ENCODE measurements around the gene NEK1.
"Not testable (repeated sequence)": the region's sequence is repeated elsewhere in the genome, so short reads cannot be mapped to it uniquely, and the experiment has no call there.

Gene NEK1

DNA sequence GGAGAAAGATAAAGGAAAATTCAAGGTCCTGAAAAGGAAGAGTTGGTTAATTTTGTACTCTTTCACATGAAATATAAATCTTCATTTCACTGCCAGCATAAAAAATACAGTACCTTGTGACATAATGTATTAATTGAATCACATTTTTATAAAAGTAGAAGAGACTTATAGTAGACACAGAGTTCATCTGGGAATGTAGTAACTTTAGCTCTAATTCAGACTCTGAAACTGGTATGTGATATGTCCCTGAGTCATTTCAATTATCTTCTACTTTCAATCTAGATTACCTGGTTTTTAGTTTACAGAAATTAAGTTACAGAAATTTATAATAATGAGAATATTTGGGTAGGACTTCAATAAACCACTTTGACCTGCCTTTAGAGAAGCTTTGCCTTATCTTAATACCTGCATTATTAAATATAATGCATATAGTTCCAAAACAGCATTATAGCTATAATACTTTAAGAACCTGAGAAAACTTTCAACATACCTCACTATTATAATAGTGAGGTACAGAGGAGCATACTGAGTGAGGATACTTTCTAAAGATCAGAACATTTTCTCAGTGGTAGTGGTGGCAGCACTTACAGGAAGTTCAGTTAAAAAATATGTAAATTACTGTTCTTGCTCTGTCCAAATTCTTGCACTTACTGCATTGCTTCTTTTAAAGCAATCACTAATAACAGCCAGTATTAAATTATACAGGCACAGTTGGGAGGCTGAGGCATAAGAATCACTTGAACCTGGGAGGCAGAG, 11.2 kb downstream of the NEK1 start:
- no peak for DNase-seq

DNA sequence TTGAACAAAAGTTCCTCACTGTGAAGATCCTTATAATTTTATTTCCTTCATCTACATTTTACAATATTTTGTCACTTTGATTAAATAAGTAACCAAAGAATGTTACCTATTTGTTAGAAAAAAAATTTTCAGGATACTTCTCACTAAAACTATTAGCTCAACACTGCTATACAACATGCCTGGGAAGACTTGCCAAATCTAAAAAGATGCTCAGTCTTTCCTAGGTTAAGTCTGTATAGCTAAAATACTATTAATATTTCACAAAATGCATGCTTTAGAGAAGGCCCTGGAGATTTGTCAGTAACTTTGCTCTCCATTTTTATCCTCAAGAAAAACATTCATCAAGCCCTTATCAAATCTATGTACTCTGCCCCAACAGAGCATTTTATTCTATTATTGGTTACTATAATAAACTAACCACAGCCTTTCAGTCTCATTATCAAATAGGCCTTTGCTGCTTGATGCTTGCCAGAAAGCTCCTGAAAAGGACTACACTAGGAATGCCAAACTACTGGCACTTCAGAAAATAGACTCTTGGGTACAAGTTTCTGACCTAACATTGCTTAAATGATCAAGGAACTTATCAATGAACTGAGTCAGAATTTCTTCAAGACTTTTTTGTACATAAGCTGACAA, 17.7 kb downstream of the NEK1 start:
- DNase-seq, result no peak

DNA sequence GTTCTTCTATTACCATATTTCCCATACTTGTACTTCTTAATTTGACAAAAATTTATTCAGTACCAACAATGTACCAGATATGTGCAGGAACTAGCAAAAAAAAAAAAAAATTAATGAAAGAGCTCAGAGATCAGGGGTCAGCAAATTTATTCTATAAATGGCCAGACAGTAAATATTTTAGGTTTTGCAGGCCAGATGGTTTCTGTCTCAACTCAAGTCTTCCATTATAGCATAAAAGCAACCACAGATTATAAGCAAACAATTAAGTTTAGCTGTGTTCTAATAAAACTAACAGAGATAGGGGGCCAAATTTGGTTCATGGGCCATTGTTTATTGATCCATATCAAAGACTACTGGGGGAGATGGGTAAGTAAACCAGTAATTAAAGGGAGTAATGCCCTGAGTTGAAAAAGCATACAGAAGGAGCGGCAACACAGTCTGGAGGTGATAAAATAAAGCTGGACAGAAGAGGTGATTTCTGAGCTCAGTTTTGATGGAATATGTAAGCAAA, 19.3 kb downstream of the NEK1 start:
- DNase-seq, result no peak

DNA sequence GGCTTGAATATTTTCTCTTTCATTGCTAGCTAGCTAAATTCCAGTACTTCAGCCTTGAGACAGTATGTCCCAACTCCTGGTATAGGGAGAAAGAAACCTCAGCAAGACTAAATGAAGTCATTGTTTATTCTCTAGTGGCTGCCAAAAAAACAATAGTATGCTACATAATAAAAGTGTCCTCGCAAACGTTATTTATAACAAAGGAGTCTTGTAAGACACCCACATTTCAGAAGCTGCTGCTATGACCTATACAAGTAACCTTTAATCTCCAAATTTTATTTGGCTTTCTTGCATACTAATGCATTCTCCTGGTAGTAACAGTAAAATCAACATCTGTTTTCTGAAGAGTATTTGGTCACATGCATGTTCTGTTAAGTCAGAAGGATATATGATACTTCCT, 28.8 kb downstream of the NEK1 start:
- DNase-seq, result no peak

DNA sequence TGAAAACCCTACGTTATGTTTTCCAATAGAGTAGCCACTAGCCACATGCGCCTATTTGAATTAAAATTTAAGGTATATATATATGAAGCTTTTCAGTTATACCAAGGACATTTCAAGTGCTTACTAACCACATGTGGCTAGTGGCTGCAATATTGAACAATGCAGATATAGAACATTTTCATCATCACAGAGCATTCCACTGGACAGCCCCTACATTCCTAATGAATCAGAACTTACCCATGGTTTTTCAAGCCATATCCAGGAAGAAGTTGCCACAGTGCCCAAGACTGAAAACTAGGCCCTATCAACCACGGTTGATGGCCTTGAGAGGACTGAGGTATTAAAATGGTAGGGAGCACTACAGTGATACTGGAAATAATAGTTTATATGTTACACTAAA, 29.7 kb downstream of the NEK1 start:
- no peak for DNase-seq

DNA sequence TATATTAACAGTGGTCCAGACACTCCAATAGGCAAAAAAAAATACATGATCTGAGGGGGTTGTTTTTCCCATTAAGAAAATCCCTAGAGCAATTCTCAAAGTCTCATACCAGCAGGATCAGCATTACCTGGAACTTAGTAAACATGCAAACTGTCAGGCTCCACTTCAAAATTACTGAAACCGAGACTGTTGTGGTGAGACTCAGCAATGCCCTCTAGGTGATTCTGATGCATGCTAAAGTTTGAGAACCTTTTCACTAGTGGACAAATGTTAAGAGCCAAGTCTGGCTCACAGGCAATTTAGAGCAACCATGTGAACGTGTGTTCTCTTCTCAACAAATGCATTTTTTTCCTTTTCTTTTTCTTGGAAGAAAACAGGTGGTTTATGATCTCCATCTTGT, 30.2 kb downstream of the NEK1 start:
- DNase-seq, result no peak

DNA sequence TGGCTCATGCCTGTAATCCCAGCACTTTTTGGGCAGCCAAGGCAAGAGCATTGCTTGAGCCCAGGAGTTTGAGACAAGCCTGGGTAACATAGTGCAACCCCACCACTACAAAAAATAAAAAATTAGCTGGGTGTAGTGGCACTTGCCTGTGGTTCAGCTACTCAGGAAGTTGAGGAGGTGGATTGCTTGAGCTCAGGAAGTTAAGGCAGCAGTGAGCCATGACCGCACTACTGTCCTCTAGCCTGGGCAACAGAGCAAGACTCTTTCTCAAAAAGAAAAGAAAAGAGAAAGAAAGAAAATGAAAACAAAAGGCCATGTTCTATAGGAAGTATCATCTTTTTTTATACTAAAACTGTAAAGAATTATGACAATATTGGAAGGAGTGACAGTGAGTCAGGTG, 38.5 kb downstream of the NEK1 start:
- no peak for DNase-seq

DNA sequence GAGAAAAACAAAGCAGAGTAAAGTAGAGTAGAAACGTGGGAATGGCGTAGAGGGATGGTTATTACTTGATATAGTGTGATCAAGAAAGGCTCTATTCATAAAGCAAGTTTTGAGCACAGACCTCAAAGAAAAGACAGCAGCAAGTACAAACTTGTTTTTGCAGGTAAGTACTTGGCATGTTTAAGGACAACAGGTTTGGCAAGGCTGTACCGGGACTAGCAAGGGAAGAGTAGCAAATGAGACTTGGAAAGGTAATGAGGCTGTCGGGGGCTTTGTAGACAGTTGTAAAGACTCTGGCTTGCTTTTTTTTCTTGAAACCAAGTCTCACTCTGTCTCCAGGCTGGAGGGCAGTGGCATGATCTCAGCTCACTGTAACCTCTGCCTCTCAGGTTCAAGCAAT, 40.9 kb downstream of the NEK1 start:
- DNase-seq, result no peak

DNA sequence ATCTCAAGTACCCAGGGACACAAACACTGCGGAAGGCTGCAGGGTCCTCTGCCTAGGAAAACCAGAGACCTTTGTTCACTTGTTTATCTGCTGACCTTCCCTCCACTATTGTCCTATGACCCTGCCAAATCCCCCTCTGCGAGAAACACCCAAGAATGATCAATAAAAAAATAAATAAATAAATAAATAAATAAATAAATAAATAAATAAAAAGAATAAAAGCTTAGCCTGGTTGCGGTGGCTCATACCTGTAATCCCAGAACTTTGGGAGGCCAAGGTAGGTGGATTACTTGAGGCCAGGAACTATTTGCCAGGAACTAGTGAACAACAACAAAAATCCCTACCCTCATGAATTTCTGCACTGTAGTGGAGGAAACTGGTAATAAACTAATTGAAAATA, 41.4 kb downstream of the NEK1 start:
- DNase-seq, result not testable (repeated sequence)

DNA sequence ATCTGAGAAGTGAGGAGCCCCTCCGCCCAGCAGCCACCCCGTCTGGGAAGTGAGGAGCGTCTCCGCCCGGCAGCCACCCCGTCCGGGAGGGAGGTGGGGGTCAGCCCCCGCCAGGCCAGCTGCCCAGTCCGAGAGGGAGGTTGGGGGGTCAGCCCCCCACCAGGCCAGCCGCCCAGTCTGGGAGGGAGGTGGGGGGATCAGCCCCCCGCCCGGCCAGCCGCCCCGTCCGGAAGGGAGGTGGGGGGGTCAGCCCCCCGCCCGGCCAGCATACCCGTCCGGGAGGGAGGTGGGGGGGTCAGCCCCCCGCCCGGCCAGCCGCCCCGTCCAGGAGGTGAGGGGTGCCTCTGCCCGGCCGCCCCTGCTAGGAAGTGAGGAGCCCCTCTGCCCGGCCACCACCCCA, 42.1 kb downstream of the NEK1 start:
- not testable (repeated sequence) for DNase-seq

DNA sequence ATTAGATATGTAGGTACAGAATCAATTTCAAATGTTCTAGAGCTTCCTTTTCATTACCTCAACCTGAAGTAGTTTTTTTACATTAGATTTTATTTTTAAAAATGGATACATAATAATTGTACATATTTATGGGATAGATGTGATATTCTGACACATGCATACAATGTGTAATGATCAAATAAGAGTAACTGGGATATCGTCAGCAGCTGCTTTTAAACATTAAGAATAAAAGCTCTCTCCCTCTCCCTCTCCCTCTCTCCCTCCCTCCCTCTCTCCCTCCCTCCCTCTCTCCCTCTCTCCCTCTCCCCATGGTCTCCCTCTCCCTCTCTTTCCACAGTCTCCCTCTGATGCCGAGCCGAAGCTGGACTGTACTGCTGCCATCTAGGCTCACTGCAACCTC, 43.2 kb downstream of the NEK1 start:
- DNase-seq, result not testable (repeated sequence)

DNA sequence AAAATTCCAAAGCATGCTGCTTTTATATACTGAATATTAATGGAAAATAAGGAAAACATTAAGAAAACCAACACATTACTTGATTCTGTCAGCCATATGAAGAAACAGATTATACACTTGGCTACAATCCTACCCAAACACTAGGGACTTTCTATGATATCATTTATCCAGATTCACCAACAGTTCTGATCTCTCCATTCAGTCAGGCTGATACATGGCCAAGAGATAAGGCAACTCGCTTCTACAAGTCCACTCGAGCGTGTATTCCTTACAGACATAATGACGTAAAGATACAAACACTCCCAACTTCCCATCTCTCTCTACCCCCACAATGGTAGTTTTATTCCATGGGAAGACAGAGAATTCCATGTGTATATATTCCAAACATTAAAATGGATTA, 44.5 kb downstream of the NEK1 start:
- no peak for DNase-seq

DNA sequence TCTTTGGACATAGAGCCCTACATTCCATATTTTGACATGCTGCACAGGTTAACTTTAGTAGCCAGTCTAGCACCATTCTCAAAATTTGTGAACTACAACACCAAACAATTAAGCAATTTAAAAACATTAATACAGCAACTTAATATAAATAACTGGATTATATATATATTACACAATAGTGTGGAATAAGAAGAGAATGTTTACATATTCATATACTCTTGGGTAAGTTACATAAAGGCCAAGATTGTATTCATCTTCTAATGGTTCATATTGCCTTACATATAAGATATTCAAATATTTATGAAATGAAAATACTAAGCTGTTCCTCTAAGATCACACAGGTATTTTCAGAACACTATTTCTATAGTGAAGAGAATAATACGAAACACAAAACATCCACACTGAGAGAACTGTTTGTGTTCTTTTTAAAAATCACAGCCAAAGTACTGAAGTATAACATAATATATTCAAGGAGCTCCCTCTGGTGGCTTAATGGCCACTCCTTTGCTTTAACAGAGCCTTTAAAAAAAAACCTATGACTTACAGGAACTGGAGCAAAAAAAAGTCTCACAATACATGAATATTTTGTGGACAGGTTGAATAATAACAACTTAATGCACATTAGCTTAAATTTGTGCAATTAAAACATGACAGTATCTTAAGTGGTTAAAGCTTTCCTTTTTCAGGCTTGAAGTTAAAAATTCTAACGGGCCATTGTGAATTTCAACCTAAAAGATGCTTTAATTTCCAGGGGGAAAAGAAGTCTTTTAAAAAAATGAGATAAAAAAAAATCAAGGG, 46.2 kb downstream of the NEK1 start:
- no peak for DNase-seq

DNA sequence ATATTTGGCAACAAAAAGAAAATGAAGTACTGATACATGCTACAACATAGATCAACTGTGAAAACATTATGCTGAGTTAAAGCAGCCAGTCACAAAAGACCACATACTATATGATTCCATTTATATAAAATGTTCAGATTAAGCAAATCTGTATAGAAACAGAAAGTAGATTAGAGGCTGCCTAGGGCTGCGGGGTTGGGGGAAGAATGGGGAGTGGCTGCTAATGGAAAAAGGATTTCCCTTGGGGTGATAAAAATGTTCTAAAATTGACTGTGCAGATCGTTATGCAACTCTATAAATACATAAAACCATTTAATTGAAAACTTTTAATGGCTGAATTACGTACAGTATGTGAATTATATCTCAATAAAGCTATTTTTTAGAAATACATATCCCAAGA, 46.8 kb downstream of the NEK1 start:
- DNase-seq, result no peak

DNA sequence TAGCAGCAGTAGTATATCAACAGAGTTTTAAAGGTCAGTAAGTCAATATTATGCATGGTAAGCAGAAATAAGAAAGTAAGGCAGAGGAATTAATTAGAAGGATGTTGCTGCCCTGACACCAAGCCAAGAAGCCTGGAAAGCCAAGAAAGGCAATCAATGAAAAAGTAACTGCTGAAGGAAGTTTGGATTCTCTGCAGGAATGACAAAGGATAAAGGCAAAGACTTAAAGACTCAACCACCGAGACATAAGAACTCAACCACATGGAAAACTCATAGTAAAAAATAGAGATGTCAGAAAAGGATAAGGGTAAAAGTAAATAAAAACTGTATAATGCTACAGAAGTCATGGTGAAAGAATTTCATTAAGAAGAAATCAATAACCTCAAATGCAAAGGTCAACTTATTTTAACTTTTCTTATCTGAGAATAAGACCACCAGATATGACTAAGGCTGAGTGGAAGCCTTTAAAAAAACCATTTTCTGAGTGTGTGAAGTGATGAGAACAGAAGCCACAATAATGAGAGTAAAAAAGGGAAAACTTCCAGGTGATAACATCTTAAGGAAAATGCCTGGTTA, 55.2 kb downstream of the NEK1 start:
- no peak for DNase-seq

DNA sequence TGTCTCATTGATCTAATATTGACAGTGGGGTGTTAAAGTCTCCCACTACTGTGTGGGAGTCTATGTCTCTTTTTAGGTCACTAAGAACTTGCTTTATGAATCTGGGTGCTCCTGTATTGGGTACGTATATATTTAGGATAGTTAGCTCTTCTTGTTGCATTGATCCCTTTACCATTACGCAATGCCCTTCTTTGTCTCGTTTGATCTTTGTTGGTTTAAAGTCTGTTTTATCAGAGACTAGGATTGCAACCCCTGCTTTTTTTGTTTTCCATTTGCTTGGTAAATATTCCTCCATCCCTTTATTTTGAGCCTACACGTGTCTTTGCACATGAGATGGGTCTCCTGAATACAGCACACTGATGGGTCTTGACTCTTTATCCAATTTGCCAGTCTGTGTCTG, 65.8 kb downstream of the NEK1 start:
- not testable (repeated sequence) for DNase-seq

DNA sequence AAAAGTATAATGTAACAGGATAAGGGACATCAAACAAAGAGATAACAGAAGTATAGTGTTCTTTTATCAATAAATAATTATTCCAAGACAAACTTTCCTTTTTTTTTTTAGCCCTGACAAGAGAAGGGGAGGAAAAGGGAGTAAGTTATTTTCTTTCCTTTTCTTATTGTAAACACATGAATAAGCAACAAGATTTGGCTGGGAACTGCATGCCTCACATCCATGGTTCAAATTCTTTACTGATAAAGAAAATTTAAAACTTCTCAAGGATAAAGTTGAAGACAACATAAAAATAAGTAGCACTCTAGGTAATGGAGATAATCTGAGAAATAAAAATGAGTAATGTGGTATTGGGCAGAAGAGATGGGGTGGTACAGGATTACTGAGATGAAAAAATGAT, 71.6 kb downstream of the NEK1 start:
- no peak for DNase-seq

DNA sequence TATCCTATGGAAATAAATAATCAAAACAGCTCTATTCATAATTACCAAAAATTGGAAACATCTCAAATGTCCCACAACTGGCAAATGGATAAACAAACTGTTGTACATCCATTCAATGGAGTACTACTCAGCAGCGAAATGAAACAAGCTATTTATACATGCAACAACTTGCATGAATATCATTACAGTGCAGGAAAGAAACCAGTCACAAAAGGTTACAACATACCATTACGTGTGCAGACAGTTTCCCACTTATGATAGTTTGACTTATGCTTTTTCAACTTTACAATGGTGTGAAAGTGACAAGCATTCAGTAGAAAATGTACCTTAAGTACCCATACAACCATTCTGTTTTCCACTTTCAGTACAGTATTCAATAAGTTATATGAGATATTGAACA, 82.3 kb downstream of the NEK1 start:
- no peak for DNase-seq

DNA sequence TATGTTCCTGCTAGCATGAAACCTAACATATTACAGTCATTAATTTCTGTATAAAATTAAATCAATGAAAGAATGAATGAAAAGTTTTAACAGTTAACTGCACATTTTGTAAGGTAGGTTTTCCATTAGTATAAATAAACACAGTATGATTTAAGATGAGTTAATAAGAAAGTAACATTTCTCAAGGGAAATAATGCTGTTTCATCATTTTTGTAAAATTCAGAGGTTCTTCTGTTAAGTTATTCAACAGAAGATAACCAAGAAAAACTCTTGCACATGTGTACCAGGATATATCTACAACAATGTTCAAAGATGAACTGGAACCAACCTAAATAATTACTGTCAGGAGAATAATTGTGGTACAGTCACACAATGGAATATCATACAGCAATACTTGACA, 88.6 kb downstream of the NEK1 start:
- no peak for DNase-seq

DNA sequence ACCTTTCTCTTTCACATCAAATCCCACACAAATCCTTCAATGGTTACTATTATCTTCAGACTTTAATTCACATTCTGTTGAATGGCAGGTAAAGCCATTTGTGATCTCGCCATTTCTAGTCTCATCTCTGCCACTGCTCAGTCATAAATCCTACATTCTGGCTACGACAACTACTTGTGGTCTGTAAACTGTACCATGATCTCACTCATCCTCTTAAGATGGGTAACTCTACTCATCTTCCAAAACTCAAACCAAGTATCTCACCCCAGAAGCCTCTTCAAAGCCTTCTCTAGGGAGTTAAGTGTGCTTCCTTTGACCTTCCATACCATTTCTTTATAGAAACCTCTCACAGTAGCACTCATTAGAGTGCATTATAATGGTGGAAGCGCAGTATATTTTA, 101.8 kb downstream of the NEK1 start:
- no peak for DNase-seq

DNA sequence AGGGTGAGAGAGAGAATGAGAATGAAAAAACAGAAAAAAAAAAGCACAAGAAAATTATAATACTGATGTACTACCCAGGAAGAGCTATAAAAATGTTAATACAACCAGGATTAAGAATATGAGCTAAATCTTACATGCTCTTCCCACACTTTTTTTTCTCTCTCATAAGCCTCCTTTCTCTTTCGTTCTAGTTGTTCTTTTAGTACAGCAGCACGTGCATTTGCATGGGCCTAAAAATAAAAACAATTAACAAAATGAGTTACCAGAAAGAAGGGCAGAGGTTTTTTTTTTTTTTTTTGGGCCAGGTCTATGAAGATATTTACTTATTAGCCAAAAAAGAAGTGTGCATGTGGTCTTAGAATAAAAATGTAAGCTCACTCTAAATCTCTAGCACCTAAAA, 105.5 kb downstream of the NEK1 start:
- DNase-seq, result no peak

DNA sequence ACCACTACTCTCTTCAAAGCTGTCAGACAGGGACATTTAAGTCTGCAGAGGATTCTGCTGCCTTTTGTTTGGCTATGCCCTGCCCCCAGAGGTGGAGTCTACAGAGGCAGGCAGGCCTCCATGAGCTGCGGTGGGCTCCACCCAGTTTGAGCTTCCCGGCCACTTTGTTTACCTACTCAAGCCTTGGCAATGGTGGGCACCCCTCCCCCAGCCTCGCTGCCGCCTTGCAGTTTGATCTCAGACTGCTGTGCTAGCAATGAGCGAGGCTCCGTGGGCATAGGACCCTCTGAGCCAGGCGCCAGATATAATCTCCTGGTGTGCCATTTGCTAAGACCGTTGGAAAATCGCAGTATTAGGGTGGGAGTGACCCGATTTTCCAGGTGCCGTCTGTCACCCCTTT, 112.5 kb downstream of the NEK1 start:
- DNase-seq, result not testable (repeated sequence)

DNA sequence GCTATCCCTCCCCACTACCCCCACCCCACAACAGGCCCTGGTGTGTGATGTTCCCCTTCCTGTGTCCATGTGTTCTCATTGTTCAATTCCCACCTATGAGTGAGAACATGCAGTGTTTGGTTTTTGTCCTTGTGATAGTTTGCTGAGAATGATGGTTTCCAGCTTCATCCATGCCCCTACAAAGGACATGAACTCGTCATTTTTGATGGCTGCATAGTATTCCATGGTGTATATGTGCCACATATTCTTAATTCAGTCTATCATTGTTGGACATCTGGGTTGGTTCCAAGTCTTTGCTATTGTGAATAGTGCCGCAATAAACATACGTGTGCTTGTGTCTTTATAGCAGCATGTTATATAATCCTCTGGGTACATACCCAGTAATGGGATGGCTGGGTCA, 118.1 kb downstream of the NEK1 start:
- not testable (repeated sequence) for DNase-seq

DNA sequence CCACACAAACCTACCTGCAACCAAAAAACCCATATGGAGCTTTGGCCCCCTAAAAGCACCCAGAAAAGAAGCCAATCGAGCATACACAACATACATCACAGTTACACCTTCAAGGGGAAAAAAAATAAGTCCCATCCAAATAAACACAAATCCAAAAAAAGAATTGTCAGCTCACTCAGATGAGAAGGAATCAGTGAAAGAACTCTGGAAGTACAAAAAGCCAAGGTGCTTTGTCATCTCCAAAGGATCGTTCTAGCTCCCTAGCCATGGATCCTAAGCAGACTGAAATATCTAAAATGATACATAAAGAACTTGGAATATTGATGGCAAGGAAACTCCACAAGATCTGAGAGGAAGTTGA, 119.2 kb downstream of the NEK1 start:
- no peak for DNase-seq
